AG09319 (cell line): Measurements from ENCODE around the gene PARD3B.

Experiments
- DNase-seq: peaks from one replicate; pipeline ENCODE4 v3.0.0-alpha.2; 2010; ENCODE audit warnings: low read depth; ENCODE audit errors: extremely low read depth
- TF ChIP-seq, protein P1 (sequence below): IDR thresholded peaks from 2 replicates; pipeline ENCODE4 v1.5.1; 2011; ENCODE audit warnings: low read depth, mild to moderate bottlenecking, inconsistent platforms, low read length, moderate library complexity

PARD3B gene

DNA sequence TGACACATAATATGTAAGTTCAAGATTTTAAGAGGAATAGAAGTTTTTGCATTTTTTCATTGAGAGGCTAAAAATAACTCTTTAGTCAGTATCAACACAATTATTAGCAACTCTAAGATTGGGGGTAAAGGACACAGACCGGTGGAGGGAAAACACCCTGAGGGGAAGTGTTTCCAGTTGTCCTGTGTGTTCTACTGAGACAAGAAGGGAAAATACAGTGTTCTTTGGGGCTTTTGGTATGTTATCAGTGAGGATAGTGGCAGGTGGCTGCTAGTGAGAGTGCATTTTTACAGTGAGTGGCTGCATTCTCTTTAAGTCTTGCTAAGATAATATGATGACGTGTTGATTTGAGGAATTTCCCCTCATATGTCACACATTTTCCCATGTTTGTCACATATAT lies 507.5 kb downstream of the PARD3B start:
- DNase-seq: no peak
- TF ChIP-seq, protein P1, sequence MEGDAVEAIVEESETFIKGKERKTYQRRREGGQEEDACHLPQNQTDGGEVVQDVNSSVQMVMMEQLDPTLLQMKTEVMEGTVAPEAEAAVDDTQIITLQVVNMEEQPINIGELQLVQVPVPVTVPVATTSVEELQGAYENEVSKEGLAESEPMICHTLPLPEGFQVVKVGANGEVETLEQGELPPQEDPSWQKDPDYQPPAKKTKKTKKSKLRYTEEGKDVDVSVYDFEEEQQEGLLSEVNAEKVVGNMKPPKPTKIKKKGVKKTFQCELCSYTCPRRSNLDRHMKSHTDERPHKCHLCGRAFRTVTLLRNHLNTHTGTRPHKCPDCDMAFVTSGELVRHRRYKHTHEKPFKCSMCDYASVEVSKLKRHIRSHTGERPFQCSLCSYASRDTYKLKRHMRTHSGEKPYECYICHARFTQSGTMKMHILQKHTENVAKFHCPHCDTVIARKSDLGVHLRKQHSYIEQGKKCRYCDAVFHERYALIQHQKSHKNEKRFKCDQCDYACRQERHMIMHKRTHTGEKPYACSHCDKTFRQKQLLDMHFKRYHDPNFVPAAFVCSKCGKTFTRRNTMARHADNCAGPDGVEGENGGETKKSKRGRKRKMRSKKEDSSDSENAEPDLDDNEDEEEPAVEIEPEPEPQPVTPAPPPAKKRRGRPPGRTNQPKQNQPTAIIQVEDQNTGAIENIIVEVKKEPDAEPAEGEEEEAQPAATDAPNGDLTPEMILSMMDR: no peak

DNA sequence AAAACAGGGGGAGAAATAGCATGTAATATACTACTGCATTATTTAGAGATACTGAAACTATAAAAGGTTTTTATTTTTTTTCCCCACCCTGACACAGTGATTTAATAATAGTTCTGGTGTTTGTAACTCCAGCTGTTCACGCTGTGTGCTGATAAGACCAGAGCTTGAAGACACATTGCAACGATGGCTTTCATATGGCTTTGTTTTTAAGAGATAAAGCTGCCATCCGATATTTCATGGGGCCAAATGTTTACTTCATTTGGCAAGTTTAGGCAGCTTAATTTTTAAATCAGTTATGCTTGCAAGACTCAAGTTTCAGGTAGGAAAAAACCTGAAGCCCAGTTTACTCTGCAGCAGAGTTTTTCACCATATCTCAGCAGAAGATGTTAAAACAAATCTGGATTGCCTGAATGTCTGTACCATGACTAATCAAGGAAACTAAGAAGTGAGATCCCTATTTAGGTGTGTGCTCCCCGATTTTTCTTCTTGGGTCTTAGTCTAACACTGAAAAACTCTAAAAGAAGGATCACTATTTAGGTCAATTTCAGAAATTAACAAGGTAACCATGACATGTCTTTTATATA lies 508.6 kb downstream of the PARD3B start:
- TF ChIP-seq, protein P1: no peak
- DNase-seq: no peak

DNA sequence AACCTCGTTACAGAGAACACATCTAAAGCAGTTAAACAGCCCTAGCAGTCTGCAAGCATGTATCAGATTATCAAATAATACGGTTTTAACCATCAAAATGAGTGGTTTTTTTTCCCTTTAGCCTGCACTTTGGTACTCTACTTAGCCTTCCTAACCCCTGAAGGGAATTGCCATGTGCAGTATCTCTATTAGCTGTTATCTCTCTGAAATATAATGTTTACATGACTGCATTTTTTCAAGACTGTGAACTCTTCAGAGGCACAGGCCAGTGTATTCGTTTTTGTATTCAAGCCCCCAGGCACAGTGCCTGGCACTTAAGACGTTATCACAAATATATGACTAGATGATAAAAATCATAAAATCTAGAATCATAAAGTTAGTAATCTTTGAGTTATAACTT lies 509.5 kb downstream of the PARD3B start:
- TF ChIP-seq, protein P1: no peak

GRCh38 chr2:205055251-205055650 lies 510.0 kb downstream of the PARD3B start:
- TF ChIP-seq, protein P1: no peak
- DNase-seq: no peak

More for the DNA sequence above, 509.5 kb downstream of the PARD3B start:
- DNase-seq: no peak

GRCh38 chr2:205056151-205056561 lies 510.9 kb downstream of the PARD3B start:
- TF ChIP-seq, protein P1: no peak
- DNase-seq: no peak

DNA sequence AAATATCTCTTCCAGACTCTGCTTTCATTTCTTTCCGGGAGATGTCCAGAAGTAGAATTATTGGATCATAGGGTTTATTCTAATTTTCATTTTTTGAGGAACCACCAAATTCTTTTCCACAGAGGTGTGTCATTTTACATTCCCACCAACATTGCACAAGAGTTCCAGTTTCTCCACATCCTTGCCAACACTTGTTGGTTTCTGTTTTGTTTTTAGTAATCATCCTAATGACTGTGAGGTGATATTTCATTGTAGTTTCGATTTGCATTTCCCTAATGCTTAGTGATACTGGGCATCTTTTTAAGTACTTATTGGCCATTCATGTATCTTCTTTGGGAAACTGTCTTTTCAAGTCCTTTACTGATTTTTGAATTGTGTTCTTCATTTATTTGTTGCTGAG lies 513.1 kb downstream of the PARD3B start:
- TF ChIP-seq, protein P1: no peak
- no peak for DNase-seq

- DNase-seq: peak; percentile 12
- TF ChIP-seq, protein P1: no peak
Measured at GRCh38 chr2:205060269-205060668, 515.0 kb downstream of the PARD3B start.
